Upper lobe of left lung (tissue), 4 donors: ENCODE measurements around the gene TOR4A.

Experiments used
- POLR2AphosphoS5 ChIP-seq, 2 donors: sonication (generic); formaldehyde crosslinking; IDR thresholded peaks; one replicate each; pipeline ENCODE4 v1.5.1; 2017; ENCODE audit warnings: antibody characterized with exemption in 2 of 2
- TF ChIP-seq, protein P1 (sequence below), 6 experiments: fragments of 450-650 bp in 4 of 6; fragments of 200-600 bp in 2 of 6; sonication (generic) in 2 of 6; IDR thresholded peaks; one replicate each; pipeline ENCODE4 v1.5.1; 2016 to 2019; ENCODE audit warnings: antibody characterized with exemption in 6 of 6

- no peak for TF ChIP-seq POLR2AphosphoS5 (IDR thresholded peaks at IDR 0.05)
- TF ChIP-seq, protein P1, sequence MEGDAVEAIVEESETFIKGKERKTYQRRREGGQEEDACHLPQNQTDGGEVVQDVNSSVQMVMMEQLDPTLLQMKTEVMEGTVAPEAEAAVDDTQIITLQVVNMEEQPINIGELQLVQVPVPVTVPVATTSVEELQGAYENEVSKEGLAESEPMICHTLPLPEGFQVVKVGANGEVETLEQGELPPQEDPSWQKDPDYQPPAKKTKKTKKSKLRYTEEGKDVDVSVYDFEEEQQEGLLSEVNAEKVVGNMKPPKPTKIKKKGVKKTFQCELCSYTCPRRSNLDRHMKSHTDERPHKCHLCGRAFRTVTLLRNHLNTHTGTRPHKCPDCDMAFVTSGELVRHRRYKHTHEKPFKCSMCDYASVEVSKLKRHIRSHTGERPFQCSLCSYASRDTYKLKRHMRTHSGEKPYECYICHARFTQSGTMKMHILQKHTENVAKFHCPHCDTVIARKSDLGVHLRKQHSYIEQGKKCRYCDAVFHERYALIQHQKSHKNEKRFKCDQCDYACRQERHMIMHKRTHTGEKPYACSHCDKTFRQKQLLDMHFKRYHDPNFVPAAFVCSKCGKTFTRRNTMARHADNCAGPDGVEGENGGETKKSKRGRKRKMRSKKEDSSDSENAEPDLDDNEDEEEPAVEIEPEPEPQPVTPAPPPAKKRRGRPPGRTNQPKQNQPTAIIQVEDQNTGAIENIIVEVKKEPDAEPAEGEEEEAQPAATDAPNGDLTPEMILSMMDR (IDR thresholded peaks at IDR 0.05) = no peak
These were observed 23.1 kb downstream of the TOR4A start for GRCh38 chr9:137300567-137301080.
